Measurements from ENCODE around the gene BSN.

Gene BSN

GRCh38 chr3:49519916-49520385 is 34.3 kb upstream of the BSN start:
- H3K4me1 ChIP-seq (ENCODE audit: control insufficient read depth, insufficient read depth, low read length) = no peaks in the 10 kb centered on the region
- no peak overlapping the region for H3K27ac ChIP-seq (ENCODE audit: low read depth, low read length)
- H3K27me3 ChIP-seq (ENCODE audit: control insufficient read depth, insufficient read depth, low read length) = no peaks in the 10 kb centered on the region
- no peaks in the 10 kb centered on the region for H3K9me3 ChIP-seq (ENCODE audit: control insufficient read depth, insufficient read depth, low read length)
- no peak overlapping the region for H3K4me3 ChIP-seq (ENCODE audit: low read depth, low read length)
- H3K36me3 ChIP-seq (ENCODE audit: control insufficient read depth, insufficient read depth, low read length) = peaks cover 46% of the 10 kb centered on the region
- no peak overlapping the region for H3K9ac ChIP-seq (ENCODE audit: low read depth, low read length)

- peaks cover 11% of the 10 kb centered on the region; the same call in 1 of the 2 replicates for H3K36me3 ChIP-seq (ENCODE audit: control insufficient read depth, insufficient read depth, low read length)
- H3K4me1 ChIP-seq (ENCODE audit: control insufficient read depth, insufficient read depth, low read length) = no peaks in the 10 kb centered on the region
- H3K27me3 ChIP-seq (ENCODE audit: control insufficient read depth, insufficient read depth, low read length) = no peaks in the 10 kb centered on the region
- H3K9ac ChIP-seq (ENCODE audit: low read depth, low read length) = no peak overlapping the region
- H3K4me3 ChIP-seq (ENCODE audit: low read depth, low read length) = no peak overlapping the region
- H3K27ac ChIP-seq (ENCODE audit: low read depth, low read length) = no peak overlapping the region
- no peaks in the 10 kb centered on the region for H3K9me3 ChIP-seq (ENCODE audit: control insufficient read depth, insufficient read depth, low read length)
These were observed 30.2 kb upstream of the BSN start for GRCh38 chr3:49523756-49524747.

GRCh38 chr3:49529567-49529966 is 24.7 kb upstream of the BSN start:
- peaks cover 36% of the 10 kb centered on the region for H3K36me3 ChIP-seq (ENCODE audit: control insufficient read depth, insufficient read depth, low read length)
- H3K4me3 ChIP-seq (ENCODE audit: low read depth, low read length) = no peak overlapping the region
- no peaks in the 10 kb centered on the region for H3K9me3 ChIP-seq (ENCODE audit: control insufficient read depth, insufficient read depth, low read length)
- peaks cover 2% of the 10 kb centered on the region; the same call in 1 of the 2 replicates for H3K4me1 ChIP-seq (ENCODE audit: control insufficient read depth, insufficient read depth, low read length)
- H3K27ac ChIP-seq (ENCODE audit: low read depth, low read length) = no peak overlapping the region
- no peaks in the 10 kb centered on the region for H3K27me3 ChIP-seq (ENCODE audit: control insufficient read depth, insufficient read depth, low read length)
- H3K9ac ChIP-seq (ENCODE audit: low read depth, low read length) = no peak overlapping the region

- peaks cover 6% of the 10 kb centered on the region; the same call in 1 of the 2 replicates for H3K4me1 ChIP-seq (ENCODE audit: control insufficient read depth, insufficient read depth, low read length)
- no peaks in the 10 kb centered on the region for H3K27me3 ChIP-seq (ENCODE audit: control insufficient read depth, insufficient read depth, low read length)
- H3K9ac ChIP-seq (ENCODE audit: low read depth, low read length) = no peak overlapping the region
- no peak overlapping the region for H3K4me3 ChIP-seq (ENCODE audit: low read depth, low read length)
- H3K36me3 ChIP-seq (ENCODE audit: control insufficient read depth, insufficient read depth, low read length) = peaks cover 36% of the 10 kb centered on the region
- H3K27ac ChIP-seq (ENCODE audit: low read depth, low read length) = no peak overlapping the region
- H3K9me3 ChIP-seq (ENCODE audit: control insufficient read depth, insufficient read depth, low read length) = no peaks in the 10 kb centered on the region
These were observed 24.0 kb upstream of the BSN start for GRCh38 chr3:49530231-49530630.

GRCh38 chr3:49530701-49531100 is 23.6 kb upstream of the BSN start:
- Histone ChIP-seq H3K9ac (ENCODE audit: low read depth, low read length) (no peak overlapping the region), H3K27ac (ENCODE audit: low read depth, low read length) (no peak overlapping the region)

GRCh38 chr3:49531218-49531617 is 23.1 kb upstream of the BSN start:
- Histone ChIP-seq H3K27ac (ENCODE audit: low read depth, low read length) (no peak overlapping the region), H3K4me3 (ENCODE audit: low read depth, low read length) (no peak overlapping the region), H3K36me3 (ENCODE audit: control insufficient read depth, insufficient read depth, low read length) (peaks cover 36% of the 10 kb centered on the region), H3K9me3 (ENCODE audit: control insufficient read depth, insufficient read depth, low read length) (no peaks in the 10 kb centered on the region), H3K9ac (ENCODE audit: low read depth, low read length) (no peak overlapping the region), H3K27me3 (ENCODE audit: control insufficient read depth, insufficient read depth, low read length) (no peaks in the 10 kb centered on the region), H3K4me1 (ENCODE audit: control insufficient read depth, insufficient read depth, low read length) (peaks cover 6% of the 10 kb centered on the region; the same call in 1 of the 2 replicates)

More at GRCh38 chr3:49530701-49531100, 23.6 kb upstream of the BSN start:
- no peaks in the 10 kb centered on the region for H3K27me3 ChIP-seq (ENCODE audit: control insufficient read depth, insufficient read depth, low read length)
- peaks cover 36% of the 10 kb centered on the region for H3K36me3 ChIP-seq (ENCODE audit: control insufficient read depth, insufficient read depth, low read length)
- peaks cover 6% of the 10 kb centered on the region; the same call in 1 of the 2 replicates for H3K4me1 ChIP-seq (ENCODE audit: control insufficient read depth, insufficient read depth, low read length)
- H3K4me3 ChIP-seq (ENCODE audit: low read depth, low read length) = no peak overlapping the region
- no peaks in the 10 kb centered on the region for H3K9me3 ChIP-seq (ENCODE audit: control insufficient read depth, insufficient read depth, low read length)

GRCh38 chr3:49531715-49532114 is 22.6 kb upstream of the BSN start:
- Histone ChIP-seq H3K27ac (ENCODE audit: low read depth, low read length) (no peak overlapping the region), H3K9ac (ENCODE audit: low read depth, low read length) (no peak overlapping the region), H3K36me3 (ENCODE audit: control insufficient read depth, insufficient read depth, low read length) (peaks cover 36% of the 10 kb centered on the region), H3K4me1 (ENCODE audit: control insufficient read depth, insufficient read depth, low read length) (peaks cover 6% of the 10 kb centered on the region; the same call in 1 of the 2 replicates), H3K27me3 (ENCODE audit: control insufficient read depth, insufficient read depth, low read length) (no peaks in the 10 kb centered on the region), H3K9me3 (ENCODE audit: control insufficient read depth, insufficient read depth, low read length) (no peaks in the 10 kb centered on the region), H3K4me3 (ENCODE audit: low read depth, low read length) (no peak overlapping the region)

- H3K27me3 ChIP-seq (ENCODE audit: control insufficient read depth, insufficient read depth, low read length) = no peaks in the 10 kb centered on the region
- H3K9ac ChIP-seq (ENCODE audit: low read depth, low read length) = no peak overlapping the region
- no peaks in the 10 kb centered on the region for H3K9me3 ChIP-seq (ENCODE audit: control insufficient read depth, insufficient read depth, low read length)
- no peak overlapping the region for H3K4me3 ChIP-seq (ENCODE audit: low read depth, low read length)
- peaks cover 36% of the 10 kb centered on the region for H3K36me3 ChIP-seq (ENCODE audit: control insufficient read depth, insufficient read depth, low read length)
- H3K4me1 ChIP-seq (ENCODE audit: control insufficient read depth, insufficient read depth, low read length) = peaks cover 6% of the 10 kb centered on the region; the same call in 1 of the 2 replicates
- no peak overlapping the region for H3K27ac ChIP-seq (ENCODE audit: low read depth, low read length)
These were observed 21.2 kb upstream of the BSN start for GRCh38 chr3:49533031-49533430.

GRCh38 chr3:49533786-49534519 is 20.3 kb upstream of the BSN start:
- Histone ChIP-seq H3K4me1 (ENCODE audit: control insufficient read depth, insufficient read depth, low read length) (peaks cover 6% of the 10 kb centered on the region; the same call in 1 of the 2 replicates), H3K4me3 (ENCODE audit: low read depth, low read length) (no peak overlapping the region), H3K27me3 (ENCODE audit: control insufficient read depth, insufficient read depth, low read length) (no peaks in the 10 kb centered on the region), H3K27ac (ENCODE audit: low read depth, low read length) (no peak overlapping the region), H3K36me3 (ENCODE audit: control insufficient read depth, insufficient read depth, low read length) (peaks cover 36% of the 10 kb centered on the region), H3K9ac (ENCODE audit: low read depth, low read length) (no peak overlapping the region), H3K9me3 (ENCODE audit: control insufficient read depth, insufficient read depth, low read length) (no peaks in the 10 kb centered on the region)

- H3K9me3 ChIP-seq (ENCODE audit: control insufficient read depth, insufficient read depth, low read length) = no peaks in the 10 kb centered on the region
- H3K36me3 ChIP-seq (ENCODE audit: control insufficient read depth, insufficient read depth, low read length) = peaks cover 36% of the 10 kb centered on the region
- no peak overlapping the region for H3K9ac ChIP-seq (ENCODE audit: low read depth, low read length)
- H3K4me1 ChIP-seq (ENCODE audit: control insufficient read depth, insufficient read depth, low read length) = peaks cover 6% of the 10 kb centered on the region; the same call in 1 of the 2 replicates
- H3K27me3 ChIP-seq (ENCODE audit: control insufficient read depth, insufficient read depth, low read length) = no peaks in the 10 kb centered on the region
- peak overlapping the region; percentile 11 for H3K27ac ChIP-seq (ENCODE audit: low read depth, low read length)
- no peak overlapping the region for H3K4me3 ChIP-seq (ENCODE audit: low read depth, low read length)
These were observed 19.5 kb upstream of the BSN start for GRCh38 chr3:49534581-49535441.

Measured in HUES48 (cell line).